Measurements from ENCODE around the gene TOMM70.

GRCh38 chr3:100437721-100438622, 37.1 kb upstream of the TOMM70 start:
- TF ChIP-seq, protein P1, sequence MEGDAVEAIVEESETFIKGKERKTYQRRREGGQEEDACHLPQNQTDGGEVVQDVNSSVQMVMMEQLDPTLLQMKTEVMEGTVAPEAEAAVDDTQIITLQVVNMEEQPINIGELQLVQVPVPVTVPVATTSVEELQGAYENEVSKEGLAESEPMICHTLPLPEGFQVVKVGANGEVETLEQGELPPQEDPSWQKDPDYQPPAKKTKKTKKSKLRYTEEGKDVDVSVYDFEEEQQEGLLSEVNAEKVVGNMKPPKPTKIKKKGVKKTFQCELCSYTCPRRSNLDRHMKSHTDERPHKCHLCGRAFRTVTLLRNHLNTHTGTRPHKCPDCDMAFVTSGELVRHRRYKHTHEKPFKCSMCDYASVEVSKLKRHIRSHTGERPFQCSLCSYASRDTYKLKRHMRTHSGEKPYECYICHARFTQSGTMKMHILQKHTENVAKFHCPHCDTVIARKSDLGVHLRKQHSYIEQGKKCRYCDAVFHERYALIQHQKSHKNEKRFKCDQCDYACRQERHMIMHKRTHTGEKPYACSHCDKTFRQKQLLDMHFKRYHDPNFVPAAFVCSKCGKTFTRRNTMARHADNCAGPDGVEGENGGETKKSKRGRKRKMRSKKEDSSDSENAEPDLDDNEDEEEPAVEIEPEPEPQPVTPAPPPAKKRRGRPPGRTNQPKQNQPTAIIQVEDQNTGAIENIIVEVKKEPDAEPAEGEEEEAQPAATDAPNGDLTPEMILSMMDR (IDR thresholded peaks at IDR 0.05): no peak
- TF ChIP-seq POLR2A (IDR thresholded peaks at IDR 0.05) (no peak), POLR2AphosphoS5 (IDR thresholded peaks at IDR 0.05) (no peak), EP300 (IDR thresholded peaks at IDR 0.05) (no peak)
